Measurements from ENCODE around the gene WFIKKN1. TPM values are rescaled to one million over a fixed set of nuclear protein-coding genes. Genes with fewer than 3 reads are reported as not detected.

The WFIKKN1 gene
- total and polyA plus RNA-seq, 2 experiments from 2014 or later = 3.5 to 6.8 TPM

DNA sequence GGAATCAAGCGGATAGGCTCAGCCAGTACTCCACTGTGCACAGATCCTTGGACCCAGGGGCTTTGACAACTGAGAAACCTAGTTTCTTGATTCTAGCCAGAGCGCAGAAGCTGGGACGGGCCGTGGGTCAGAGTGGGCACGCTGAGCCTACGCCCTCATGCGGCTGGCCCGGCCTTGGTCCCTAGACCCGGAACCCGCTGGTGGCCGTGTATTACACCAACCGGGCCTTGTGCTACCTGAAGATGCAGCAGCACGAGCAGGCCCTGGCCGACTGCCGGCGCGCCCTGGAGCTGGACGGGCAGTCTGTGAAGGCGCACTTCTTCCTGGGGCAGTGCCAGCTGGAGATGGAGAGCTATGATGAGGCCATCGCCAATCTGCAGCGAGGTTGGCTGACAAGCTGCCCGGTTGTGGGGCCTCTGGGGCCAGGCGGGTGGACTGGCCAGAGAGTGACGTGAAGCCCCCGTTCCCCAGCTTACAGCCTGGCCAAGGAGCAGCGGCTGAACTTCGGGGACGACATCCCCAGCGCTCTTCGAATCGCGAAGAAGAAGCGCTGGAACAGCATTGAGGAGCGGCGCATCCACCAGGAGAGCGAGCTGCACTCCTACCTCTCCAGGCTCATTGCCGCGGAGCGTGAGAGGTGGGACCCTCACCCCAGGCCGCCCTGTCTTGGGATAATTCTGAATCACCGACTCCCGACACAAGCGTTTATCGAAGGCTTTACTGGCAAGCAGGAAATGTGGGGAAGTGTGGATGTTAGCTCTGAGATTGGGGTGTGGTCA lies 50.4 kb downstream of the WFIKKN1 start:
- peak overlapping the region; percentile 86 for H3K4me2 ChIP-seq
- peaks cover 9% of the 10 kb centered on the region; the same call in 1 of the 2 replicates for H3K79me2 ChIP-seq (replicated peaks; ENCODE audit: insufficient read depth)
- Mint-ChIP-seq H3K4me1 (peaks cover 26% of the 10 kb centered on the region), H3K27ac (no peak overlapping the region; the same call in 1 of the 2 replicates), H3K4me3 (peak overlapping the region; percentile 84), H3K27me3 (ENCODE audit: insufficient read depth, low read depth, poor library complexity) (peaks cover 23% of the 10 kb centered on the region), H3K9me3 (no peaks in the 10 kb centered on the region; the same call in 1 of the 3 replicates), H3K36me3 (ENCODE audit: low read depth) (peaks cover 28% of the 10 kb centered on the region)
- H3K27me3 ChIP-seq (ENCODE audit: insufficient read depth) = no peaks in the 10 kb centered on the region
- H3K27ac ChIP-seq (ENCODE audit: low read depth) = no peak overlapping the region
- H2AFZ ChIP-seq = no peak overlapping the region
- H3K36me3 ChIP-seq (ENCODE audit: insufficient read depth) = no peaks in the 10 kb centered on the region; the same call in 1 of the 2 replicates
- peaks cover 26% of the 10 kb centered on the region for H3F3A ChIP-seq (replicated peaks; ENCODE audit: low read depth)
- no peaks in the 10 kb centered on the region for H3K9me2 ChIP-seq (ENCODE audit: insufficient read depth)
- H4K20me1 ChIP-seq (replicated peaks; ENCODE audit: insufficient read depth) = peaks cover 14% of the 10 kb centered on the region; the same call in 1 of the 2 replicates
- H3K4me1 ChIP-seq (ENCODE audit: insufficient read depth) = peaks cover 16% of the 10 kb centered on the region; the same call in 1 of the 2 replicates
- TF ChIP-seq POLR2AphosphoS5 (IDR thresholded peaks at IDR 0.05; ENCODE audit: low read depth) (peak; percentile 29; the same call in 1 of the 2 replicates), NANOG (IDR thresholded peaks at IDR 0.05; ENCODE audit: borderline replicate concordance) (no peak)
- TF ChIP-seq, protein P1, sequence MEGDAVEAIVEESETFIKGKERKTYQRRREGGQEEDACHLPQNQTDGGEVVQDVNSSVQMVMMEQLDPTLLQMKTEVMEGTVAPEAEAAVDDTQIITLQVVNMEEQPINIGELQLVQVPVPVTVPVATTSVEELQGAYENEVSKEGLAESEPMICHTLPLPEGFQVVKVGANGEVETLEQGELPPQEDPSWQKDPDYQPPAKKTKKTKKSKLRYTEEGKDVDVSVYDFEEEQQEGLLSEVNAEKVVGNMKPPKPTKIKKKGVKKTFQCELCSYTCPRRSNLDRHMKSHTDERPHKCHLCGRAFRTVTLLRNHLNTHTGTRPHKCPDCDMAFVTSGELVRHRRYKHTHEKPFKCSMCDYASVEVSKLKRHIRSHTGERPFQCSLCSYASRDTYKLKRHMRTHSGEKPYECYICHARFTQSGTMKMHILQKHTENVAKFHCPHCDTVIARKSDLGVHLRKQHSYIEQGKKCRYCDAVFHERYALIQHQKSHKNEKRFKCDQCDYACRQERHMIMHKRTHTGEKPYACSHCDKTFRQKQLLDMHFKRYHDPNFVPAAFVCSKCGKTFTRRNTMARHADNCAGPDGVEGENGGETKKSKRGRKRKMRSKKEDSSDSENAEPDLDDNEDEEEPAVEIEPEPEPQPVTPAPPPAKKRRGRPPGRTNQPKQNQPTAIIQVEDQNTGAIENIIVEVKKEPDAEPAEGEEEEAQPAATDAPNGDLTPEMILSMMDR (conservative IDR thresholded peaks at IDR 0.05; ENCODE audit: low read depth in 2 of 2) = peak in 1 of 2 experiments; percentile 30; a peak in 3 of 4 replicates
- DNase-seq (ENCODE audit: low spot score) (peak; percentile 66), ATAC-seq (no peak)
- H3K4me3 ChIP-seq = peak overlapping the region; percentile 71

DNA sequence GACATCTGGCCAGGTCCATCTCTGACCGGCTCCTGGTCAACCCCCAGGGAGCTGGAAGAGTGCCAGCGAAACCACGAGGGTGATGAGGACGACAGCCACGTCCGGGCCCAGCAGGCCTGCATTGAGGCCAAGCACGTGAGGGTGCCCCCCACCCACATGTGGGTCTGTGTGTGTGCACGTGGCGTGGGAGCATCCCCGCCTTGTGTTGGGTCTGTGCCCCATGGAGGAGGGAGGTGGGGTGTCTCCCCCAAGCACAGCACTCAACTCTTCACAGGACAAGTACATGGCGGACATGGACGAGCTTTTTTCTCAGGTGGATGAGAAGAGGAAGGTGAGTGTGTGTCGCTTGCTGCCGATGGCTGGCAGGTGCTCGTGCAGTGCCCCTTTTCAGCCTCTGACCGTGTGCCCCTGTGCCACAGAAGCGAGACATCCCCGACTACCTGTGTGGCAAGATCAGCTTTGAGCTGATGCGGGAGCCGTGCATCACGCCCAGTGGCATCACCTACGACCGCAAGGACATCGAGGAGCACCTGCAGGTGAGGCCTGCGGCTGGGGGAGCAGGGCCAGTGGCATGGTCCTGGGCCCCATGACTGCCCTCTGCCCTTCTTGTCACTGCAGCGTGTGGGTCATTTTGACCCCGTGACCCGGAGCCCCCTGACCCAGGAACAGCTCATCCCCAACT lies 51.1 kb downstream of the WFIKKN1 start:
- Mint-ChIP-seq H3K27me3 (ENCODE audit: insufficient read depth, low read depth, poor library complexity) (peaks cover 23% of the 10 kb centered on the region), H3K4me1 (peaks cover 23% of the 10 kb centered on the region), H3K9me3 (no peaks in the 10 kb centered on the region; the same call in 1 of the 3 replicates), H3K36me3 (ENCODE audit: low read depth) (peaks cover 31% of the 10 kb centered on the region), H3K27ac (no peak overlapping the region), H3K4me3 (peak overlapping the region; percentile 84)
- Histone ChIP-seq H3K4me1 (ENCODE audit: insufficient read depth) (peaks cover 13% of the 10 kb centered on the region; the same call in 1 of the 2 replicates), H2AFZ (no peak overlapping the region), H4K20me1 (replicated peaks; ENCODE audit: insufficient read depth) (peaks cover 14% of the 10 kb centered on the region; the same call in 1 of the 2 replicates), H3K36me3 (ENCODE audit: insufficient read depth) (no peaks in the 10 kb centered on the region; the same call in 1 of the 2 replicates), H3F3A (replicated peaks; ENCODE audit: low read depth) (peaks cover 24% of the 10 kb centered on the region), H3K27ac (ENCODE audit: low read depth) (no peak overlapping the region), H3K79me2 (replicated peaks; ENCODE audit: insufficient read depth) (peaks cover 9% of the 10 kb centered on the region; the same call in 1 of the 2 replicates), H3K27me3 (ENCODE audit: insufficient read depth) (no peaks in the 10 kb centered on the region), H3K4me2 (peak overlapping the region; percentile 86), H3K9me2 (ENCODE audit: insufficient read depth) (no peaks in the 10 kb centered on the region), H3K4me3 (peak overlapping the region; percentile 71; the same call in 1 of the 2 replicates)
- no peak for DNase-seq (ENCODE audit: low spot score)
- no peak for ATAC-seq
- TF ChIP-seq, protein P1 (conservative IDR thresholded peaks at IDR 0.05; ENCODE audit: low read depth in 2 of 2) = no peak
- TF ChIP-seq POLR2AphosphoS5 (IDR thresholded peaks at IDR 0.05; ENCODE audit: low read depth) (peak; percentile 3; the same call in 1 of the 2 replicates), CREB1 (CRISPR knock-in tag; IDR thresholded peaks at IDR 0.05; ENCODE audit: low read depth) (no peak)

All from GM23338 (cell line).